GM23338 (cell line): ENCODE results near the gene PEX10. TPM values are rescaled to one million over a fixed set of nuclear protein-coding genes. Genes with fewer than 3 reads are reported as not detected.

Experiments used
- ATAC-seq: fragments of 200-7000 bp; cut with Tn5 transposase; 3 replicates; pipeline ENCODE4 v1.9.1; 2020
- DNase-seq: peaks from one replicate; pipeline ENCODE4 v3.0.0-alpha.2; 2015; ENCODE audit warnings: low spot score
- H2AFZ ChIP-seq: fragments of 200-600 bp; sonication (generic); 2 replicates; pipeline ENCODE4 v1.8.0; 2016; ENCODE audit warnings: antibody characterized with exemption, mild to moderate bottlenecking, moderate library complexity
- H3F3A ChIP-seq: fragments of 200-600 bp; sonication (generic); replicated peaks from 2 replicates; pipeline ENCODE4 v1.8.0; 2017; ENCODE audit warnings: antibody characterized with exemption, mixed run types, low read depth
- H3K27ac ChIP-seq: fragments of 200-600 bp; sonication (generic); 2 replicates; pipeline ENCODE4 v1.6.1; 2016; ENCODE audit warnings: low read depth
- H3K27me3 ChIP-seq: fragments of 200-600 bp; sonication (generic); 2 replicates; pipeline ENCODE4 v1.8.0; 2016; ENCODE audit warnings: mild to moderate bottlenecking, mixed run types, moderate library complexity; ENCODE audit not compliant: insufficient read depth
- H3K36me3 ChIP-seq: fragments of 200-600 bp; sonication (generic); 2 replicates; pipeline ENCODE4 v1.8.0; 2016; ENCODE audit warnings: mild to moderate bottlenecking; ENCODE audit not compliant: insufficient read depth
- H3K4me1 ChIP-seq: fragments of 200-600 bp; sonication (generic); 2 replicates; pipeline ENCODE4 v1.8.0; 2016; ENCODE audit warnings: mild to moderate bottlenecking, moderate library complexity; ENCODE audit not compliant: insufficient read depth
- H3K4me2 ChIP-seq: fragments of 200-600 bp; sonication (generic); 2 replicates; pipeline ENCODE4 v1.7.1; 2017; ENCODE audit warnings: mixed run types
- H3K4me3 ChIP-seq: fragments of 200-600 bp; sonication (generic); 2 replicates; pipeline ENCODE4 v1.6.1; 2016; ENCODE audit warnings: mixed run types
- H3K79me2 ChIP-seq: fragments of 200-600 bp; sonication (generic); replicated peaks from 2 replicates; pipeline ENCODE4 v1.8.0; 2017; ENCODE audit warnings: mild to moderate bottlenecking; ENCODE audit not compliant: insufficient read depth
- H3K9me2 ChIP-seq: fragments of 200-600 bp; sonication (generic); 2 replicates; pipeline ENCODE4 v1.8.0; 2017; ENCODE audit not compliant: insufficient read depth
- H4K20me1 ChIP-seq: fragments of 200-600 bp; sonication (generic); replicated peaks from 2 replicates; pipeline ENCODE4 v1.8.0; 2017; ENCODE audit warnings: mild to moderate bottlenecking; ENCODE audit not compliant: insufficient read depth
- H3K27ac Mint-ChIP-seq: 2 replicates; pipeline ENCODE4 v1.8.0; 2020; ENCODE audit warnings: inconsistent platforms, mild to moderate bottlenecking, moderate library complexity, mixed read lengths
- H3K27me3 Mint-ChIP-seq: 3 replicates; pipeline ENCODE4 v1.8.0; 2022; ENCODE audit warnings: low read depth, mild to moderate bottlenecking, moderate library complexity, mixed read lengths, inconsistent platforms; ENCODE audit not compliant: insufficient read depth, poor library complexity
- H3K36me3 Mint-ChIP-seq: 3 replicates; pipeline ENCODE4 v1.8.0; 2021; ENCODE audit warnings: low read depth, mild to moderate bottlenecking, inconsistent platforms, moderate library complexity, mixed read lengths
- H3K4me1 Mint-ChIP-seq: 3 replicates; pipeline ENCODE4 v1.8.0; 2020; ENCODE audit warnings: mild to moderate bottlenecking, inconsistent platforms, mixed read lengths
- H3K4me3 Mint-ChIP-seq: 3 replicates; pipeline ENCODE4 v1.8.0; 2021; ENCODE audit warnings: moderate library complexity, mild to moderate bottlenecking, inconsistent platforms, mixed read lengths
- H3K9me3 Mint-ChIP-seq: 3 replicates; pipeline ENCODE4 v1.8.0; 2020; ENCODE audit warnings: moderate library complexity, mild to moderate bottlenecking, inconsistent platforms, mixed read lengths
- CREB1 ChIP-seq: fragments of 250-450 bp; sonication (Bioruptor Pico); IDR thresholded peaks from 2 replicates; pipeline ENCODE4 v1.5.0; 2020; ENCODE audit warnings: low read depth, mild to moderate bottlenecking, moderate library complexity
- EZH2phosphoT487 ChIP-seq: fragments of 200-600 bp; sonication (generic); IDR thresholded peaks from one replicate; pipeline ENCODE4 v1.8.1; 2018; ENCODE audit warnings: antibody characterized with exemption; ENCODE audit not compliant: unreplicated experiment
- JUNB ChIP-seq: IDR thresholded peaks from one replicate; pipeline ENCODE4 v1.6.1; 2016; ENCODE audit warnings: antibody characterized with exemption; ENCODE audit not compliant: unreplicated experiment
- POLR2AphosphoS5 ChIP-seq: IDR thresholded peaks from 2 replicates; pipeline ENCODE4 v1.6.1; 2016; ENCODE audit warnings: antibody characterized with exemption, low read depth
- STAT1 ChIP-seq: IDR thresholded peaks from one replicate; pipeline ENCODE4 v1.6.1; 2016; ENCODE audit warnings: antibody characterized with exemption; ENCODE audit not compliant: unreplicated experiment
- ZNF114 ChIP-seq: fragments of 250-450 bp; sonication (Bioruptor Pico); IDR thresholded peaks from 2 replicates; pipeline ENCODE4 v1.5.0; 2020; ENCODE audit warnings: mild to moderate bottlenecking, moderate library complexity
- ZNF331 ChIP-seq: fragments of 250-450 bp; sonication (Bioruptor Pico); IDR thresholded peaks from 2 replicates; pipeline ENCODE4 v1.5.0; 2020; ENCODE audit warnings: low read depth, mild to moderate bottlenecking, moderate library complexity
- polyA plus RNA-seq: library from polyadenylated mRNA; unstranded; fragments of >200 nt; fragmentation: Nextera tagmentation; extraction: Ambion mirVana; gene quantifications from 2 replicates; pipeline ENCODE4 v1.2.1, GENCODE V29; 2016
- total RNA-seq: library from RNA; depleted of rRNA; stranded (reverse); fragments of >200 nt; shearing (Covaris generic); gene quantifications from 2 replicates; pipeline ENCODE4 v1.2.3, GENCODE V29; 2014
- TF ChIP-seq, protein P1 (sequence below): IDR thresholded peaks from 2 replicates; pipeline ENCODE4 v1.6.1; 2016; ENCODE audit warnings: antibody characterized with exemption
- TF ChIP-seq, protein P2 (sequence below), 2 experiments: fragments of 200-600 bp in 1 of 2; sonication (generic) in 1 of 2; conservative IDR thresholded peaks; 2 replicates each; pipeline versions ENCODE4 v1.5.1 to v1.6.1; 2016 to 2017; ENCODE audit warnings: antibody characterized with exemption in 2 of 2, low read depth in 2 of 2, mild to moderate bottlenecking in 2 of 2, moderate library complexity in 1 of 2
- TF ChIP-seq, protein P3 (sequence below): IDR thresholded peaks from one replicate; pipeline ENCODE4 v1.6.1; 2018; ENCODE audit warnings: antibody characterized with exemption; ENCODE audit not compliant: unreplicated experiment

Gene PEX10
- total and polyA plus RNA-seq, 2 experiments from 2014 or later = 15.0 to 53.9 TPM

DNA sequence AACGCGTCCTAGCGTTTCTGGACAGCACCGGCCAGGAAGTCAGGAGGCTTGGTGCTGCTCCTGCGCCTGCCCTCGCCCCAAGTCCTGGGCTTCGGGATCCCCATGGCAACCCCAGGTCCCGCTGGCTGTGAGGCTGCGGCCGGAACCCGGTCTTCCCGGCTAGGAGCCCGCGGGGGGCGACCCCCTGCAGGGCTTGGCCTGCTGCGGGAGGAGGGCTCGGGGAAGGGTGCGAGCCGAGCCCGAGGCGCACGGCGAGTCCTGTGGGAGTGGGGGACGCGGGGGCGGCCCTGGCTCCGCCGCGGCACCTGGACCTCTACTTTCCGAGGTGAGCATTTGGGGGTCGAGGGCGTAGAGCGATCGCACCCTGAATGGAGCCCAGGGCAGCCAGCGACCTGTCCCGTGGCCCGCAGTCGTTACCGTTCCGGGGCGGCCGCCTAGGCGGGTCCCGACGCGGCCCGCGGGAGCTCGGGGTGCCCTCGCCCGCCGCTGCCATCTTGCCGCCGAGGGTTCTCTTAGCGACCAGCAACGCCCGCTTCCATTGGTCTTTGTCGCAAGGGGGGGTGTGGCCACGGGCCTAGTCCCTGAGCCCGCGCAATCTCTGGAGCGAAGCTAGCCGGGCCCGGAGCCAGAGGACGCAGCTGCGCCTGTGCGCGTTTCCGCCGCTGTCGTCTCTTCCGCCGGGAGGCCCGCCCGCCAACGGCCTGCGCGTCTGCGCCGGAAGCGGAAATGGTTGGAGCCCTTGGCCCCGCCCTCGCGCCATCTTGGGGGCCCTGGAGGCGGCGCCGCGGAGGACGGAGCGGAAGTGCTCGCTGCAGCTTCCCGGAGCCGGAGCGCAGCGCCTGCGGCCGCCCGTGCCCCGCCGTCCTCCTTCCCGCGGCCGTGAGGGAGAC lies 21.1 kb downstream of the PEX10 start, which contains the start of the genes MORN1 and RER1:
Gene MORN1 (minus strand): TSS at position 514 of the 890 bp plus-strand sequence. CDS start 21 bp downstream, at position 493.
Gene RER1 (plus strand): TSS at position 801 of the 890 bp plus-strand sequence. CDS start 3,950 bp downstream, outside the sequence.
- no peak within 1 kb of the TSS for H3K27ac ChIP-seq
- Mint-ChIP-seq H3K27me3 (peaks cover 6% of the 10 kb centered on the region), H3K9me3 (no peaks in the 10 kb centered on the region), H3K4me1 (peaks cover 17% of the 10 kb centered on the region), H3K36me3 (peaks cover 15% of the 10 kb centered on the region), H3K4me3 (peak within 1 kb of the TSS; percentile 90), H3K27ac (peak within 1 kb of the TSS; percentile 31; the same call in 1 of the 2 replicates)
- no peaks in the 10 kb centered on the region for H3K9me2 ChIP-seq
- H3K4me2 ChIP-seq = peak within 1 kb of the TSS; percentile 94
- ATAC-seq = peak; percentile 98
- H3F3A ChIP-seq = peaks cover 6% of the 10 kb centered on the region; the same call in 1 of the 2 replicates
- H4K20me1 ChIP-seq = peaks cover 15% of the 10 kb centered on the region
- H3K4me3 ChIP-seq = peak within 1 kb of the TSS; percentile 93
- peak; percentile 85 for TF ChIP-seq CREB1 (CRISPR knock-in tag)
- TF ChIP-seq POLR2AphosphoS5 = peak; percentile 70
- TF ChIP-seq EZH2phosphoT487 = no peak
- TF ChIP-seq, protein P1, sequence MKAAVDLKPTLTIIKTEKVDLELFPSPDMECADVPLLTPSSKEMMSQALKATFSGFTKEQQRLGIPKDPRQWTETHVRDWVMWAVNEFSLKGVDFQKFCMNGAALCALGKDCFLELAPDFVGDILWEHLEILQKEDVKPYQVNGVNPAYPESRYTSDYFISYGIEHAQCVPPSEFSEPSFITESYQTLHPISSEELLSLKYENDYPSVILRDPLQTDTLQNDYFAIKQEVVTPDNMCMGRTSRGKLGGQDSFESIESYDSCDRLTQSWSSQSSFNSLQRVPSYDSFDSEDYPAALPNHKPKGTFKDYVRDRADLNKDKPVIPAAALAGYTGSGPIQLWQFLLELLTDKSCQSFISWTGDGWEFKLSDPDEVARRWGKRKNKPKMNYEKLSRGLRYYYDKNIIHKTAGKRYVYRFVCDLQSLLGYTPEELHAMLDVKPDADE = peak; percentile 82
- TF ChIP-seq, protein P2, sequence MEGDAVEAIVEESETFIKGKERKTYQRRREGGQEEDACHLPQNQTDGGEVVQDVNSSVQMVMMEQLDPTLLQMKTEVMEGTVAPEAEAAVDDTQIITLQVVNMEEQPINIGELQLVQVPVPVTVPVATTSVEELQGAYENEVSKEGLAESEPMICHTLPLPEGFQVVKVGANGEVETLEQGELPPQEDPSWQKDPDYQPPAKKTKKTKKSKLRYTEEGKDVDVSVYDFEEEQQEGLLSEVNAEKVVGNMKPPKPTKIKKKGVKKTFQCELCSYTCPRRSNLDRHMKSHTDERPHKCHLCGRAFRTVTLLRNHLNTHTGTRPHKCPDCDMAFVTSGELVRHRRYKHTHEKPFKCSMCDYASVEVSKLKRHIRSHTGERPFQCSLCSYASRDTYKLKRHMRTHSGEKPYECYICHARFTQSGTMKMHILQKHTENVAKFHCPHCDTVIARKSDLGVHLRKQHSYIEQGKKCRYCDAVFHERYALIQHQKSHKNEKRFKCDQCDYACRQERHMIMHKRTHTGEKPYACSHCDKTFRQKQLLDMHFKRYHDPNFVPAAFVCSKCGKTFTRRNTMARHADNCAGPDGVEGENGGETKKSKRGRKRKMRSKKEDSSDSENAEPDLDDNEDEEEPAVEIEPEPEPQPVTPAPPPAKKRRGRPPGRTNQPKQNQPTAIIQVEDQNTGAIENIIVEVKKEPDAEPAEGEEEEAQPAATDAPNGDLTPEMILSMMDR (conservative IDR thresholded peaks at IDR 0.05; ENCODE audit: low read depth in 2 of 2) = no peak
- H2AFZ ChIP-seq = peak within 1 kb of the TSS; percentile 83; the same call in 1 of the 2 replicates
- DNase-seq = peak; percentile 99
- peaks cover 44% of the 10 kb centered on the region for H3K79me2 ChIP-seq
- H3K36me3 ChIP-seq = no peaks in the 10 kb centered on the region; the same call in 1 of the 2 replicates
- no peaks in the 10 kb centered on the region for H3K27me3 ChIP-seq
- no peaks in the 10 kb centered on the region; the same call in 1 of the 2 replicates for H3K4me1 ChIP-seq

DNA sequence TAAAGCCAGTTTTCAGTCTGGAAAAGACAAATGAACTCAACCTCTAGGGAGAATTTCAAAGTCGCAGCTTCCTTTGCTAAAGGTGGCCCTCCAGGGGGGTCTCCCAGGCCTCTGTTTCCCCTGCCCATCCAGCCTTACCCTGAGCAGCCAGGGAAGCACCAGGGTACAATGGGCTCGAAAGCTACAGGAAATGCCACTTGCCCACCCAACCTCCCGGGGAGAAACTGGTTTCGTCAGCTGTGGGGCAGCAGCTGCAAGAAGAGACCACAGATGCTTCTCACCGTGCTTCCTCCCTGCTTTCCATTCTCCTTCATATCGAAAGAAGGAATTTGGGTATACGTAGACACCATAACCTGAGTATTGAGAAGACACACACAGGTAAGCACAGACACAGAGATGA lies 22.7 kb downstream of the PEX10 start:
- Histone ChIP-seq H3K27me3 (no peaks in the 10 kb centered on the region), H3K9me2 (no peaks in the 10 kb centered on the region), H3K27ac (no peak overlapping the region), H4K20me1 (peaks cover 15% of the 10 kb centered on the region), H3K36me3 (no peaks in the 10 kb centered on the region), H2AFZ (no peak overlapping the region), H3K4me3 (no peak overlapping the region), H3K79me2 (peaks cover 34% of the 10 kb centered on the region), H3K4me2 (no peak overlapping the region), H3K4me1 (no peaks in the 10 kb centered on the region; the same call in 1 of the 2 replicates), H3F3A (peaks cover 6% of the 10 kb centered on the region; the same call in 1 of the 2 replicates)
- DNase-seq (no peak), ATAC-seq (no peak)
- Mint-ChIP-seq H3K4me3 (peak overlapping the region; percentile 82), H3K36me3 (peaks cover 12% of the 10 kb centered on the region), H3K27ac (no peak overlapping the region), H3K9me3 (no peaks in the 10 kb centered on the region), H3K4me1 (peaks cover 17% of the 10 kb centered on the region), H3K27me3 (peaks cover 6% of the 10 kb centered on the region)
- TF ChIP-seq ZNF114 (CRISPR knock-in tag) = no peak
- TF ChIP-seq JUNB = no peak
- no peak for TF ChIP-seq STAT1
- TF ChIP-seq ZNF331 (CRISPR knock-in tag) = no peak
- TF ChIP-seq, protein P3, sequence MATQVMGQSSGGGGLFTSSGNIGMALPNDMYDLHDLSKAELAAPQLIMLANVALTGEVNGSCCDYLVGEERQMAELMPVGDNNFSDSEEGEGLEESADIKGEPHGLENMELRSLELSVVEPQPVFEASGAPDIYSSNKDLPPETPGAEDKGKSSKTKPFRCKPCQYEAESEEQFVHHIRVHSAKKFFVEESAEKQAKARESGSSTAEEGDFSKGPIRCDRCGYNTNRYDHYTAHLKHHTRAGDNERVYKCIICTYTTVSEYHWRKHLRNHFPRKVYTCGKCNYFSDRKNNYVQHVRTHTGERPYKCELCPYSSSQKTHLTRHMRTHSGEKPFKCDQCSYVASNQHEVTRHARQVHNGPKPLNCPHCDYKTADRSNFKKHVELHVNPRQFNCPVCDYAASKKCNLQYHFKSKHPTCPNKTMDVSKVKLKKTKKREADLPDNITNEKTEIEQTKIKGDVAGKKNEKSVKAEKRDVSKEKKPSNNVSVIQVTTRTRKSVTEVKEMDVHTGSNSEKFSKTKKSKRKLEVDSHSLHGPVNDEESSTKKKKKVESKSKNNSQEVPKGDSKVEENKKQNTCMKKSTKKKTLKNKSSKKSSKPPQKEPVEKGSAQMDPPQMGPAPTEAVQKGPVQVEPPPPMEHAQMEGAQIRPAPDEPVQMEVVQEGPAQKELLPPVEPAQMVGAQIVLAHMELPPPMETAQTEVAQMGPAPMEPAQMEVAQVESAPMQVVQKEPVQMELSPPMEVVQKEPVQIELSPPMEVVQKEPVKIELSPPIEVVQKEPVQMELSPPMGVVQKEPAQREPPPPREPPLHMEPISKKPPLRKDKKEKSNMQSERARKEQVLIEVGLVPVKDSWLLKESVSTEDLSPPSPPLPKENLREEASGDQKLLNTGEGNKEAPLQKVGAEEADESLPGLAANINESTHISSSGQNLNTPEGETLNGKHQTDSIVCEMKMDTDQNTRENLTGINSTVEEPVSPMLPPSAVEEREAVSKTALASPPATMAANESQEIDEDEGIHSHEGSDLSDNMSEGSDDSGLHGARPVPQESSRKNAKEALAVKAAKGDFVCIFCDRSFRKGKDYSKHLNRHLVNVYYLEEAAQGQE = no peak
